Measurements from ENCODE around the gene RBCK1. TPM values are rescaled to one million over a fixed set of nuclear protein-coding genes. Genes with fewer than 3 reads are reported as not detected.

The RBCK1 gene
- polyA plus RNA-seq, 3 donors = 66.8 to 110 (median 70.8) TPM

DNA sequence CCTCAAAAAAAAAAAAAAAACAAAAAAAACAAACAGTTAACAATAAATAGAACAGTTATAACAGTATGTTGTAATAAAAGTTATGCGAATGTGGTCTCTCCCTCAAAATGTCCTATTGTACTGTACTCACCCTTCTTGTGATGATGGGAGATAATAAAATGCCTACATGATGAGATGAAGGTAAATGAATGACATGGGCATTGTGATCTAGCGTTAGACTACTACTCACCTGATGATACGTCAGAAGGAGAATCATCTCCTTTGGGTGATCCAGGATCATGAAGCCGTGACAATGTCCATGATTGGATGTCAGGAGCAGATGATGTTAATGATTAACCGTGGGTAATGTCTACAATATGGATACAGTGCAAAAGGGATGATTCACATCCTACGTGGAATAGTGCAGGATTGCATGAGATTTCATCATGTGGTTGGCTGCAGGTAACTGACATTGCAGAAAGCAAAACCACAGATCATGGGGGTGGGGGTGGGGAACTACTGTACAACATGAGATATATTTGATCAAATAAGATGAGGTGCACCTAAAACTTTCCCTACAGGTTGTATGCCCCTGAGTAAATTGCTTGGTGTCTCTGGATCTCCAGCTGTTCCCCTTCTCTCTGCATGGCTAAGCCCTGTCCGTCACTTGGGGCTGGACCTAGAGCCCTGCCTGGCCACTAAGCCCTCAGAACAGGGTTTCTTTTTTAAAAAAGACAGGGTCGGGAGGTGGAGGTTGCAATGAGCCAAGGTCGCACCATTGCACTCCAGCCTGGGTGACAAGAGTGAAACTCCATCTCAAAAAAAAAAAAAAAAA is 6.2 kb upstream of the RBCK1 start:
- intact Hi-C loops (cut with micrococcal nuclease) = loop anchor here in 1 of 2 donors (10.0 kb wide), 1 partner anchor 47 kb away; no protein-coding TSS in a partner anchor
- H3K9me3 Mint-ChIP-seq = peaks cover 1 to 7% (median 4%) of the 10 kb centered on the region in 7 donors
- H3K9ac ChIP-seq (ENCODE audit: insufficient read depth, low read length, poor library complexity, severe bottlenecking) = no peak overlapping the region
- H3K4me3 ChIP-seq (replicated peaks in 1 of 3; ENCODE audit: low read depth in 2 of 3, low read length in 3 of 3) = no peak overlapping the region
- H3K36me3 Mint-ChIP-seq = peaks cover 6 to 11% of the 10 kb centered on the region in 2 donors
- H3K4me3 Mint-ChIP-seq = no peak overlapping the region
- peaks cover under 1 to 2% of the 10 kb centered on the region in 2 donors for H3K4me1 ChIP-seq (ENCODE audit: control insufficient read depth in 1 of 2, insufficient read depth in 2 of 2, low read length in 2 of 2)
- H3K27ac ChIP-seq (ENCODE audit: low read depth in 1 of 2, low read length in 2 of 2) = no peak overlapping the region
- H3K4me2 ChIP-seq (replicated peaks; ENCODE audit: extremely low read depth, low read length, poor library complexity, severe bottlenecking) = no peak overlapping the region
- no peak overlapping the region for H2AFZ ChIP-seq (ENCODE audit: insufficient read depth, low read depth, low read length, poor library complexity, severe bottlenecking)
- H3K27me3 Mint-ChIP-seq (ENCODE audit: low read depth in 3 of 3) = peaks cover under 1 to 4% (median 1%) of the 10 kb centered on the region in 3 donors
- no peaks in the 10 kb centered on the region for H3K79me2 ChIP-seq (ENCODE audit: insufficient read depth, low read length)
- TF ChIP-seq, protein P1, sequence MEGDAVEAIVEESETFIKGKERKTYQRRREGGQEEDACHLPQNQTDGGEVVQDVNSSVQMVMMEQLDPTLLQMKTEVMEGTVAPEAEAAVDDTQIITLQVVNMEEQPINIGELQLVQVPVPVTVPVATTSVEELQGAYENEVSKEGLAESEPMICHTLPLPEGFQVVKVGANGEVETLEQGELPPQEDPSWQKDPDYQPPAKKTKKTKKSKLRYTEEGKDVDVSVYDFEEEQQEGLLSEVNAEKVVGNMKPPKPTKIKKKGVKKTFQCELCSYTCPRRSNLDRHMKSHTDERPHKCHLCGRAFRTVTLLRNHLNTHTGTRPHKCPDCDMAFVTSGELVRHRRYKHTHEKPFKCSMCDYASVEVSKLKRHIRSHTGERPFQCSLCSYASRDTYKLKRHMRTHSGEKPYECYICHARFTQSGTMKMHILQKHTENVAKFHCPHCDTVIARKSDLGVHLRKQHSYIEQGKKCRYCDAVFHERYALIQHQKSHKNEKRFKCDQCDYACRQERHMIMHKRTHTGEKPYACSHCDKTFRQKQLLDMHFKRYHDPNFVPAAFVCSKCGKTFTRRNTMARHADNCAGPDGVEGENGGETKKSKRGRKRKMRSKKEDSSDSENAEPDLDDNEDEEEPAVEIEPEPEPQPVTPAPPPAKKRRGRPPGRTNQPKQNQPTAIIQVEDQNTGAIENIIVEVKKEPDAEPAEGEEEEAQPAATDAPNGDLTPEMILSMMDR (IDR thresholded peaks at IDR 0.05) = no peak
- peaks cover 4% of the 10 kb centered on the region for H3K4me1 Mint-ChIP-seq
- H3K27ac Mint-ChIP-seq = no peak overlapping the region
- DNase-seq = no peak
- peaks cover 0 to 6% of the 10 kb centered on the region in 2 donors for H3K9me3 ChIP-seq (replicated peaks in 1 of 2; ENCODE audit: control insufficient read depth in 1 of 2, insufficient read depth in 1 of 2, low read length in 2 of 2)
- peaks cover 8 to 11% of the 10 kb centered on the region in 2 donors for H3K36me3 ChIP-seq (replicated peaks in 1 of 2; ENCODE audit: control insufficient read depth in 1 of 2, insufficient read depth in 2 of 2, low read length in 2 of 2)
- no peaks in the 10 kb centered on the region for H4K20me1 ChIP-seq (ENCODE audit: insufficient read depth, low read length)
- no peaks in the 10 kb centered on the region for H3K27me3 ChIP-seq (ENCODE audit: control insufficient read depth in 2 of 2, insufficient read depth in 2 of 2, low read length in 2 of 2)
- 63% methylated on average over 5 of the region's 9 CpGs for WGBS (ENCODE audit: insufficient coverage)

DNA sequence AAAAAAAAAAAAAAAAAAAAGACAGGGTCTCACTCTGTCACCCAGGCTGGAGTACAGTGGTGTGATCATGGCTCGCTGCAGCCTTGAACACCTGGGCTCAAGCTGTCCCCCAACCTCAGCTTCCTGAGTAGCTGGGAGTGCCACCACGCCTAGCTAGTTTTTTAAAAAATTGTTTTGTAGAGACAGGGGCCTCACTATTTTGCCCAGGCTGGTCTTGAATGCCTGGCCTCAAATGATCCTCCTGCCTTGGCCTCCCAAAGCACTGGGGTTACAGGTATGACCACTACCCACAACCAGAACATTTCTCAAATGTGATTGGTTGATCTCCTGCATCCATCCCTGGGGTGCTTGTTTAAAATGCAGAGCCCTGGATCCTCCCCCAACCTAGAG is 5.6 kb upstream of the RBCK1 start:
- H3K27ac ChIP-seq (ENCODE audit: low read depth in 1 of 2, low read length in 2 of 2) = no peak overlapping the region
- TF ChIP-seq, protein P1 (IDR thresholded peaks at IDR 0.05) = no peak
- no peaks in the 10 kb centered on the region for H3K27me3 ChIP-seq (ENCODE audit: control insufficient read depth in 2 of 2, insufficient read depth in 2 of 2, low read length in 2 of 2)
- peaks cover 2 to 5% of the 10 kb centered on the region in 2 donors for H3K36me3 ChIP-seq (replicated peaks in 1 of 2; ENCODE audit: control insufficient read depth in 1 of 2, insufficient read depth in 2 of 2, low read length in 2 of 2)
- no CpG with 5 or more reads among the region's 2 CpGs for WGBS (ENCODE audit: insufficient coverage)
- no peak overlapping the region for H3K27ac Mint-ChIP-seq
- DNase-seq = no peak
- H3K9ac ChIP-seq (ENCODE audit: insufficient read depth, low read length, poor library complexity, severe bottlenecking) = no peak overlapping the region
- H3K36me3 Mint-ChIP-seq = peaks cover 1 to 8% of the 10 kb centered on the region in 2 donors
- H3K9me3 ChIP-seq (replicated peaks in 1 of 2; ENCODE audit: control insufficient read depth in 1 of 2, insufficient read depth in 1 of 2, low read length in 2 of 2) = peaks cover 0 to 6% of the 10 kb centered on the region in 2 donors
- H3K4me1 Mint-ChIP-seq = peaks cover 10% of the 10 kb centered on the region
- no peak overlapping the region for H3K4me3 Mint-ChIP-seq
- no peak overlapping the region for H3K4me2 ChIP-seq (replicated peaks; ENCODE audit: extremely low read depth, low read length, poor library complexity, severe bottlenecking)
- H3K4me1 ChIP-seq (ENCODE audit: control insufficient read depth in 1 of 2, insufficient read depth in 2 of 2, low read length in 2 of 2) = peaks cover 7 to 8% of the 10 kb centered on the region in 2 donors
- intact Hi-C loops (cut with micrococcal nuclease) = loop anchor here in 1 of 2 donors (10.0 kb wide), 1 partner anchor 48 kb away; no protein-coding TSS in a partner anchor
- H3K4me3 ChIP-seq (replicated peaks in 1 of 3; ENCODE audit: low read depth in 2 of 3, low read length in 3 of 3) = no peak overlapping the region
- H4K20me1 ChIP-seq (ENCODE audit: insufficient read depth, low read length) = no peaks in the 10 kb centered on the region
- no peak overlapping the region for H2AFZ ChIP-seq (ENCODE audit: insufficient read depth, low read depth, low read length, poor library complexity, severe bottlenecking)
- peaks cover 1 to 7% (median 4%) of the 10 kb centered on the region in 7 donors for H3K9me3 Mint-ChIP-seq
- H3K27me3 Mint-ChIP-seq (ENCODE audit: low read depth in 3 of 3) = peaks cover 1 to 4% (median 3%) of the 10 kb centered on the region in 3 donors
- H3K79me2 ChIP-seq (ENCODE audit: insufficient read depth, low read length) = no peaks in the 10 kb centered on the region

All from CD14-positive monocyte (primary cell).